AG04449 (cell line): Measurements from ENCODE around the gene SLC23A2.

Experiments
- CTCF ChIA-PET: fragments of 350-600 bp; formaldehyde crosslinking; extraction: SDS; loops from one replicate; lab custom pipeline; 2021; ENCODE audit warnings: antibody characterized with exemption; lab: Yijun Ruan, JAX
- POLR2A ChIA-PET: fragments of 400-600, 350-600 bp; formaldehyde crosslinking; extraction: SDS; loops from one replicate; lab custom pipeline; 2020; ENCODE audit warnings: antibody characterized with exemption, inconsistent platforms; lab: Yijun Ruan, JAX
- DNase-seq: peaks from one replicate; pipeline ENCODE4 v3.0.0-alpha.2; 2010; ENCODE audit warnings: low read depth, low spot score
- H3K4me3 ChIP-seq: 2 replicates; pipeline ENCODE4 v1.5.1; 2011; ENCODE audit warnings: low read depth, mild to moderate bottlenecking, control low read depth, low read length
- CTCF ChIP-seq: IDR thresholded peaks from one replicate; pipeline ENCODE4 v1.5.1; 2011; ENCODE audit warnings: mild to moderate bottlenecking, moderate library complexity, low read length, control low read depth, inconsistent platforms; ENCODE audit not compliant: insufficient read depth; ENCODE audit errors: missing control alignments

Gene SLC23A2

DNA sequence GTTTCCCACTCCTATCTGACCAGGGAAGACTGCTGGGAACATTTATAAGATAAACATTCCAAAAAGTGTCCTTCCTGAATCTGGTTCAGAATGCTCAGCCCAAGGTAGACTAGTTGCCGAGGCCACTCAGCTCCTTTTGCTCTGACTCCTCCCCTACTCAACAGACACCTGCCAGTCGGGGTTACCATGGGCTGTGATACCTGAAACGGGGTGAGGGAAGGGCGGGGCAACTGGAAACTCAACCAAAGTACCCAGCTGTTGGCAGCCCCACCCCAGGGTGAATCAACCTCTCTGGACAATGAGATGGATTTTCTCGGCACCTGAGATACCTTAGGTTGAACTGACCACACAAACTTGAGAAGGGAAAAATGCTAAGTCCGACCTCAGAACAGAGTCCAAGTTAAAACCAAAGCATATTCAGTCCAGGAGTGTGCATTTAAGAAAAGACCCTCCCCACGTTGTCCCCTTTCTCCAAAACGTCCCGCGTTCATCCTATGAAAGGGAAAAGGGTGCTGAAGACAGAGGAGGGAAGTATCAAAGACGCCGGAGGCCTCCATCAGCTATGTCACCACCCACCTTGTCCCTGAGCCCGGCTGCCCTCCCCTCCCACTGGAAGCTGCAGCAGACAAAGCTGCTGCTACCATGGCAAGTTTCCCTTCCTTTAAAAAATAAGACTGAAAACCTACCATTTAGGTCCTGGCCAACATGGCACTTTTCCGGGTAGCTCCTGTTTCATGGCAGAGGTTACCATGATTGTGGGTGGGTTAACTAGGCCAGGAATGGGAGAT, 100.1 kb downstream of the SLC23A2 start:
- no peak overlapping the region for H3K4me3 ChIP-seq
- CTCF ChIA-PET, result interaction anchor here (0.6 to 2.0 kb wide), 2 partner anchors 10 to 200 kb away, joined by 3 to 5 read pairs; no protein-coding TSS in a partner anchor
- no peak for TF ChIP-seq CTCF
- POLR2A ChIA-PET, result no interaction called here
- DNase-seq, result no peak

- H3K4me3 ChIP-seq, result no peak overlapping the region
- ChIA-PET CTCF (interaction anchor here (1.6 kb wide), 1 partner anchor 9 kb away, joined by 4 read pairs; no protein-coding TSS in a partner anchor), POLR2A (no interaction called here)
- no peak for TF ChIP-seq CTCF
- DNase-seq, result no peak
Observed at GRCh38 chr20:4898282-4899244, 102.7 kb downstream of the SLC23A2 start.

GRCh38 chr20:4897600-4897999, 103.7 kb downstream of the SLC23A2 start:
- no peak for DNase-seq
- H3K4me3 ChIP-seq, result no peak overlapping the region
- ChIA-PET CTCF (interaction anchor here (1.6 kb wide), 1 partner anchor 10 kb away, joined by 4 read pairs; no protein-coding TSS in a partner anchor), POLR2A (no interaction called here)
- no peak for TF ChIP-seq CTCF

DNA sequence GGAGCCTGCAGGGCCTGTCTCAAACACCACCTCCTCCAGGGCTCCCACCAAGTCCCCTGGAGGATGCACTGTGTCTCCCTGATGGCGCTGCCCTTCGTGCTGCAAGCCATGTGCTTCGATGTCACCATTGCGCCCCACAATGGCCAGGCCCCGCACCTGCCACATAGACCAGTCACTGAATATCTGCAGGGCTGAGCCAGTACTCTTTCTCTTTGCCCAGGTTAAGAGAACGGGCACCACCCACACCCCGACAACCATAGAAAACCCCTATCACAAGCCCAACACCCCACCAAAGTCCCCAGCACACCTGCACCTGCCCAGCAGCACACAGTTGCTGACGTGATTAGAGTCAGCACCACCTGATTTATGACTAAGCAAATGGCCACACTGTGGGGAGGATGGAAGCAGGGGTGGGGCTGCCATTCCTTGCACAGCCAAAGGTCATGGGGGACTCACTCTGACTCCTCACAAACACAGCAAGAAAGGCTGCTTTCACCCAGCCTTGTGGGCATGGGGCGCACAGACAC, 104.3 kb downstream of the SLC23A2 start:
- no peak overlapping the region for H3K4me3 ChIP-seq
- CTCF ChIA-PET, result interaction anchor here (1.6 kb wide), 1 partner anchor 11 kb away, joined by 4 read pairs; no protein-coding TSS in a partner anchor
- TF ChIP-seq CTCF, result no peak
- DNase-seq, result no peak
- POLR2A ChIA-PET, result no interaction called here

DNA sequence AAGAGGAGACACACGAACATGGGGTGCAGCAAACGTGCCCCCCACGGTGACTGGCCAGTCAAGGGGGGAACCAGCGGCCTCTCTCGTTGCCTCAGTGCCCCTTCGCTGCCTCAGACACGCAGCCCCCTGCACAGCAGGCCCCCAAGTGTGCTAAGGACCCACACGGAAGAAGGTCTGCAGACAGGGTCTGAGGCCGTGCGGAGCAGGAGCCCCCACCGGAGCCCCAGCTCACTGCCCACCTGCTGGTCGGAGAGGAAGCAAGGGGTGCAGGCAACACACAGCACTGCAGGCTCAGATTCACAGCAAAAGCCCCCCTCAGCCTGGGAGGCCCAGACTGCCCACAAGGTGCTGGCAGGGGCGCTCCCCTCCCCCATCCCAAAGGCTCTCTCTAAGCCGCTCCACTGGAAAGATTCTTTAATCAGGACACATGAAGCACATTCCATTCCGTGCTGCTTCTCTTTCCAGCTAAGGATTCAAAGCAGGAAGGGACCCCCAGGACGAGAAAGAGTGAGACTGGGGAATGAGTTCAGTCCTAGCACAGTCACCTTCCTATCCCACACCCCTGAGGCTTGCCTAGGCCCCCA, 105.1 kb downstream of the SLC23A2 start:
- no peak for DNase-seq
- ChIA-PET POLR2A (no interaction called here), CTCF (no interaction called here)
- TF ChIP-seq CTCF, result no peak
- H3K4me3 ChIP-seq, result no peak overlapping the region
